Mammary epithelial cell (primary cell): ENCODE data around the gene POLR3E.

Experiments used
- CTCF ChIP-seq, 2 donors: IDR thresholded peaks in 1 of 2; conservative IDR thresholded peaks in 1 of 2; 2 replicates each; pipeline ENCODE4 v1.5.1; 2011 to 2012; ENCODE audit warnings: inconsistent platforms in 2 of 2, low read length in 2 of 2, mild to moderate bottlenecking in 2 of 2, control low read depth in 1 of 2, low read depth in 1 of 2; ENCODE audit not compliant: insufficient read depth in 1 of 2; ENCODE audit errors: extremely low read depth in 1 of 2
- EZH2 ChIP-seq: IDR thresholded peaks from 2 replicates; pipeline ENCODE4 v1.6.1; 2012; ENCODE audit warnings: low read length, inconsistent platforms, borderline replicate concordance

- TF ChIP-seq EZH2, result no peak
- TF ChIP-seq CTCF (conservative IDR thresholded peaks at IDR 0.05 in 1 of 2, IDR thresholded peaks at IDR 0.05 in 1 of 2; ENCODE audit: extremely low read depth in 1 of 2, insufficient read depth in 1 of 2, low read depth in 1 of 2, low read length in 2 of 2), result no peak
Measured at GRCh38 chr16:22306788-22307187, 9.6 kb downstream of the POLR3E start.
